ENCODE results near the gene EIF2S2.
A peak's percentile ranks its signal among the peaks of the same experiment; 100 is the strongest.

Gene EIF2S2

DNA sequence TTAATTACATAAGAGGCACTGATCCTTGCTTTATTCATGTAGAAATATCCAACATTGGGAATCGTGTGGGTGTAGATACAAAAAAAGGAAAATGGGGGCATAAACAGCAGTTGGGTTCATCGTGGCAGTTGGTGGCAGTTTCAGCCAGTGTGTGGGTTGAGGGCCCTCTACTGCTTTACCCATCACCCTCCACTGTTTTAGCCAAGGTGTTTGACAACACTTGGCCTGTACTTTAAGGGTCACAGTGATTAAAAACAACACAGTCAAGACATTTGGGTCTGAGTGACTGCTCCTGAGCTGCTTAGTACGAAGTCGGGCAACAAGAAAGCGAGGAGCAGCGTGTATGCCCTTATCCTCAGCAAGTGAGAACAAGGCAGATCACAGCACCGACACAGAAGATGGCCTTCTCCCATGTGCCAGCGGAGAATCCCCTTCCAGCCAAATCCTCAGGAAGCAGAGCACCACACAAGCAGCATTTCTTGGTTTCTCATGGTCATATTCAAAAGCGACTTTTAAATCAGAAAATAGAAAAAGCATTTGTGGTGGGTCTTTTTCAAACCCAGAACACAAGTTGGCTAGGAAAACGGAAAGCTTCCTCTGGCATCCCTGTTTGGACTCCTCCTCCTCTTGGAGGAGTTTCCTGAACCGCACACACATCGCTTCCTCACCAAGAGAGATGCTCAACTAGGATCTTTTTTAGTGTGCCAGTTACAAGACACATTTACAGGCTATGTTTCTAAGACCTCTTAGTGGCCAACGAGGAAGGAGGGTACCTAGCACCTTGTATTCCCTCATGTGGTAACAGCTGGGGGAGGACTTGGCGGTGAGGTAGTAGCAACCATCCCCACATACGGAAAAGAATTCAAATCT is 23.5 kb downstream of the EIF2S2 start:
- no peak for DNase-seq

GRCh38 chr20:34085544-34086040 is 26.5 kb downstream of the EIF2S2 start:
- no peak for DNase-seq

GRCh38 chr20:34084227-34084923 is 27.7 kb downstream of the EIF2S2 start:
- no peak for DNase-seq

DNA sequence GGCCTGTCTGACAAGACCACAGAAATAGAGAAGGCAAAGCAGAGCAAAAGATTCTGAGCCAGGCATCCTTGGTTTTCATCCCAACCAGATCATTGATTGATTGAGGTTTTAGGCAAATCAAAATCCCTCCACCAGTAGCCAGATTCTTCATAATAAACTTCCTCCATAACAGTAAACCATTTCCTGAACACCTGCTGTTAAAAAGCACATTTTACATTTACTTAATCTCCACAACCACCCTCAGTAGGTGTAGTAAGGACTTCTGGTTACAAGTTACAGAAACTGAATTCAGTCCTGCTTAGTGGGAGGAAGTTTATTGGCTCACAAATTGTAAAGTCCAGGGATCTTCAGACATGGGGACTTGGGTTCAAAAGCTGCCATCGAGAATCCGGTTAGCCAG is 28.3 kb downstream of the EIF2S2 start:
- DNase-seq, result no peak

DNA sequence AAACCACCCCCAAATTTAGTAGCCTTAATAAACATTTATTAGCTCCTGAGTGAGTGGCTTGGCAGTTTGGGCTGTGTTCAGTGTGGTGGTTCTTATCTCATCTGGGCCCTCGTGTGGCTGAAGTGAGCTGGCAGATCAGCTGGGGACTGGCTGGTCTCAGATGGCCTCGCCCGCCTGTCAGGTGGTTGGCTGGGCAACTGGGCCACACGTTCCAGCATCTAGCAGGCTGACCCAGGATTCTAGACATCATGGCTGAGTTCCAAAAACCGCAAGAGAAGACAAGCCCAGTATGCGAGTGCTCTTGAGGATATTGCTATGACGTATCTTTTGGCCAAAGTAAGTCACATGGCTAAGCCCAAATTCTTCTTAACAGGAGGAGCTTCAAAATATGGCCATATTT is 28.9 kb downstream of the EIF2S2 start:
- DNase-seq, result peak; percentile 13

DNA sequence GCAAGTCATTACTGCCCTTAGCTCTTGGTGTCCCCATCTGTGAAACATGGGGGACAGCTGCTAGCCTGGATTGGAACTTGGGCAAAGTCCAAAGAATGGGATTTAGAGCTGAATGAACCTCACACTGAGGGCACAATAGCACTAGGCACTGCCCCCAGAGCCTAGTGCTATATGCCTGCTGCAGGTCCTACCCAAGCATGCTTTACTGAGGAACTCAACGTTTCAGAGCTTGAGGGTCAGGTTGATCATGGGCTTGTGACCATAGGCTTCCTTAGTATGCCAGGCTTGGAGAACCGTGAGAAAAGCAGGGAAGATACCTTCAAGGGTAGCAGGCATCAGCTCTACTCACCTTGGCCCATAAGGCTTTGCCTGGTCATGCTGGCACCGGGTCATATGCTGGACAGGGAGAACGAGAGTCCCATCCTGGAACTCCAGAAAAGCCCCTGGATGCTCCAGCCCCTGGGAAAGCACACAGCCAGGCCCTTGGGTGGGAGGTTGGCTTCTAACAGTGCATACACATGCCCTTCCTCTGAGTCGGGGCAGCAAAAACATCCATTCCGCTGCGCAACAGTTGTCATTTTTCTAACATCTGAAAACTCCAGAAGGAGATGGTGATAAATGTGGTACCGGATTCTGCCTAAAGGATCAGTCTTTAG is 29.7 kb downstream of the EIF2S2 start:
- DNase-seq, result no peak

- DNase-seq, result no peak
Measured at GRCh38 chr20:34079818-34080217, 32.2 kb downstream of the EIF2S2 start.

DNA sequence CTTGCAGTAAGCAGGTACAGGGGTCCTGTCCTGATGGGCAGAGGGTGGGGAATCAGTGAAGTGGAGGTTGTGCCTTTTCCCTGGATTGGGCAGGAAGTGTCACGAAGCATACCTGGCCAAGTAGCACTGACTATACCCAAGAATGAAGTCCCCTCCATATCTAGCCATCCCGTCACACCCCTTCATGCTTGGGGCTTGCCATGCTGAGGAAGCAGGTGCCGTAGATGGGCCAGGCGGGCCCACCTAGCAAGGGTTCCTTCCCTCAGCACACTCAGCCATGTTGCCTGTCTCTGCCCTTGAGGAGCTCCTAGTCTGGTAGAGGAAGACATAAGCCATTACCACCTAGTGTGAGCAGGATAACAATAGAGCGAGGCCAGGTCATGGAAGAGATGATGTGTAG is 33.5 kb downstream of the EIF2S2 start:
- DNase-seq, result no peak

- no peak for DNase-seq
Measured at GRCh38 chr20:34076952-34077351, 35.1 kb downstream of the EIF2S2 start.

DNA sequence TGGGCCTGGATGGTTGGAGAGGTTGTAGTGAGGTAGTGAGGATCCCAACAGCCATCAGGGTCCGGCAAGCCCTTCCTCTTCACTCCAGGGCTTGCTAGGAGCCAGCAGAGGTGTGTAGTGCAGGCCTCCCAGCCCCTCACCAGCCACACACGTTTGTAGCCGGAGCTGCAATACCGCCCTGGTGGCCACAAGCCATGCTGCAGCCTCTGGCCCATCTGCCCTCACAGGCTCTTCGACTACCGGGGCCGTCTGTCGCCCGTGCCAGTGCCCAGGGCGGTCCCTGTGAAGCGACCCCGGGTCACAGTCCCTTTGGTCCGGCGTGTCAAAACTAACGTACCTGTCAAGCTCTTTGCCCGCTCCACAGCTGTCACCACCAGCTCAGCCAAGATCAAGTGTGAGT is 36.4 kb downstream of the EIF2S2 start:
- no peak for DNase-seq

GRCh38 chr20:34074101-34074760 is 37.8 kb downstream of the EIF2S2 start:
- DNase-seq, result no peak

GRCh38 chr20:34072778-34073177 is 39.3 kb downstream of the EIF2S2 start:
- DNase-seq, result no peak

DNA sequence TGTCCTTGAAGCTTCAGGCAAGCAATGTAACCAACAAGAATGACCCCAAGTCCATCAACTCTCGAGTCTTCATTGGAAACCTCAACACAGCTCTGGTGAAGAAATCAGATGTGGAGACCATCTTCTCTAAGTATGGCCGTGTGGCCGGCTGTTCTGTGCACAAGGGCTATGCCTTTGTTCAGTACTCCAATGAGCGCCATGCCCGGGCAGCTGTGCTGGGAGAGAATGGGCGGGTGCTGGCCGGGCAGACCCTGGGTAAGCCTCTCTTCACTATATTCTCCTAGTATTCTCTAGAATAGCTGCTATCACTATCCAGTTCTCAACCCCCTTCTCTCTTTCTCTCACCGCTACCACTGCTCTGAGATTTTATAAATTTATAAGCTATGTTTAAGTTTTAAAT is 40.0 kb downstream of the EIF2S2 start:
- no peak for DNase-seq

DNA sequence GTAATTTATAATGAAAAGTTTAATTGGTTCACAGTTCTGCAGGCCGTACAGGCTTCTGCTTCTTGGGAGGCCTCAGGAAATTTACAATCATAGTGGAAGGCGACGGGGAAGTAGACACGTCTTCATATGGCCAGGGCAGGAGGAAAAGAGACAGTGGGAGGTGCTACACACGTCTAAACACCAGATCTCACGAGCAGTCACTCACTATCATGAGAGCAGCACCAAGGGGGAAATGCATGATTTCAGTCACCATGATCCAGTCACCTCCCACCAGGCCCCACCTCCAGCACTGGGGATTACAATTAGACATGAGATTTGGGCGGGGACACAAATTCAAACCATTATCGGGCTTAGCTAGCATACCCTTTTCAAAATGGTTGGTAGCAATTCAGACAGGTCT is 41.2 kb downstream of the EIF2S2 start:
- no peak for DNase-seq

GRCh38 chr20:34070079-34070439 is 42.0 kb downstream of the EIF2S2 start:
- DNase-seq, result no peak

- DNase-seq, result peak; percentile 66
Measured at GRCh38 chr20:34069341-34070078, 42.5 kb downstream of the EIF2S2 start.

DNA sequence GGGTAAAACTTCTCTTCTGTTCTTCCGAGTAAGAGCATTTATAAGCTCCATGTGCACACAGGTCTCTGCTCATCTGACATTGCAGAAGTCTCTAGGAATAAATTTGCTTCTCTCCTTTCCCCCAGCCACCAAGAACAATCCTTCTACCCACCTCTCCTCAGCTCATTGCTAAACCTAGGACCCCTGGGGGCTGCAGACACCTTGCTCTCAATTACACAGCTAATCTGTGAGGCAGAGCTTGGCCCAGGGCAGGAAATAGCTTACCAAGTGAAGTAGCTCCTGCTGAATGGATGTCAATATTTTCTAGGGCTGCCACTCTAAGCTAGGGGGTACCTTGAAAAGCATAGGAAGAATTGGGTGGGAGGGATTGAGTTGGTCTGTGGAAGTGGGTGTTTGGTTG is 44.0 kb downstream of the EIF2S2 start:
- DNase-seq, result no peak

- DNase-seq, result no peak
Measured at GRCh38 chr20:34066476-34067090, 45.5 kb downstream of the EIF2S2 start.

- no peak for DNase-seq
Measured at GRCh38 chr20:34065260-34065659, 46.8 kb downstream of the EIF2S2 start.

DNA sequence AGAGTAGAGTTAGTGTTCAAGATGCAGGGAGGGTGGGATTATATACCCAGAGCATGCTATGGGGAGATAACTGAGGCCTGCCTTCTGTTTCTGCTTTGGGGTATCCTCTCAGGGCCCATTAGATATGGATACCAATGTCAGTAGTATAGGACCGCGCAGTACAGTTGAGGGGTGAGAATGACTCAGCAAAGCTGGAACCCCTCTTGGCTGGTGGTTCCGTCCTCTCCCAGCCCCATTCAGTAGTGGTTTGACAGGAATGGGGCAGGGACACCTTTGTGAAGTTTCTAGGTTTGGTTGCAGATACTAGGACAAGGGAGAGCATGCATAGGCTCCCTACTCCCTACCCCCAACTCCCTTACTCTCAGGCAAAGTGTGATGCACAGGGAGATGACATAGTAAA is 47.8 kb downstream of the EIF2S2 start:
- no peak for DNase-seq

DNA sequence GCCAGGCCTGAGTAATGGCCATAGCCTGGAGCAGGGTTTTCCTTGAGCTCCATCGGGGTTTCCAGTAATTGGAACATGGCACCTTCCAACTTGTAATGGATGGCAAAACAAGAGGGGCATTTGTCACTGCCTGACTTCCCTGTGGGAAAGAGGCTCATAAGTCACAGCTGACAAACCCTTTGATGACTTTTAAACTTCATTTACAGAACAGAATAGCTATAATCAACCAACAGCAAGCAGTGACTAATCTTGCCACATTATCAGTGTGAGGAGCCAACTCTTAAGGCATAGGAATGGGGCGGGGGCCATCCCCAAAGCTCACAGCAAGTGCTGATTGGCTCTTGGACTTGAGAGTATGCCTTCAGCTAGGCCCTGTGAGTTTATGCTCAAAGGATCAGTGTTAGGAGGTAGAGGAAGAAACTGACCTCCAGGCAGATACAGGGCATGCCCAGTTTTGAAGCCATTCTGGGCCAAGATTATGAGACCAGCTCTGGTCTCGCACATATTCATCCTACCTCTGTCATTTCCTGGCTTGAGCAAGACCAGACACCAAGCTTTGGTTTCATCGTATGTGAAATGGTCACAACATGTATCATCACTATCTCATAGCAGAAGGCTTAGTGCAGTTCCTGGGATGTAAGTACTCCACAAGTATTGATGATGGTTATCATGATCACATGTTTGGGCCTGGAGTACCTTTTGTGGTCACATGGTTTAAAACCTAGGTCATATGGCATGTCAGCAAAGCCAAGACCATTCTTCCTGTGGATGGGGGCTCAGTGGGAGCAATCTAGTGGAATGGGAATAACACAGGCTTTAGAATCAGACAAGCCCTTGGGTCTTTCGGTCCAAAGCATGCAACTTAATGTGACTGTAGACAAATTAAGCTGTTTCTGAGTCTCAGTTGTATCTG is 49.2 kb downstream of the EIF2S2 start:
- no peak for DNase-seq
